ENCODE results near the gene TMEM141.

DNA sequence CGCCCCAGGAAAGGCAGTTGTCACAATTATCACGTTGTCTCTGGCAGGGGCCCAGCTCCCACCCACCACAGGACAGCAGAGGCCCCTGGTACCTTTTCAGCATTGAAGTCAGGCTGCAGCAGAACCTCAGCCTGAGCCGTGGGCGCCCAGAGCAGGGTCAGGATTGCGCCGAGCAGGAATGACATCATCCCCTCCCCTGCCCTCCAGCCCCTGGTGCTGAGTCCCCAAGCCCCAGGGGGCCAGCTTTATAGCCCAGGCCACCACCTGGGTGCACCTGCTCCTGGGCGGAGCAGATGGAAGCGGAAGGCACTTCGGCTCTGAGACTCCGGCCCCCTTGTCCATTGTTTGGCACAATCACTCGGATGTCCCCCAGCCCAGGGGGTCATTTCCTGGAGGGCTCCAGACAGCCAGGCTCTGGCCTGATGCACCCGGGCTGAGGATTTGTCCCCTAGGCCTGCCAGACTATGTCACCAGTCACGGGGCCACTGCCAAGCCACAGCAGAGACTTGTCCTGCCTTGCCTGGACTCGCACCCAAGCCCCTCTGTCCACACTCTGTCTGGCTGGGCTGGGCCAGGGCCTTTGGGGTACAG lies 26.7 kb upstream of the TMEM141 start, which contains the start of gene LCN15:
- TF ChIP-seq YY1 (IDR thresholded peaks at IDR 0.05; ENCODE audit: low read depth, low read length) (no peak), CHD2 (IDR thresholded peaks at IDR 0.05; ENCODE audit: borderline replicate concordance, low read depth, low read length) (no peak)
- TF ChIP-seq, protein P1, sequence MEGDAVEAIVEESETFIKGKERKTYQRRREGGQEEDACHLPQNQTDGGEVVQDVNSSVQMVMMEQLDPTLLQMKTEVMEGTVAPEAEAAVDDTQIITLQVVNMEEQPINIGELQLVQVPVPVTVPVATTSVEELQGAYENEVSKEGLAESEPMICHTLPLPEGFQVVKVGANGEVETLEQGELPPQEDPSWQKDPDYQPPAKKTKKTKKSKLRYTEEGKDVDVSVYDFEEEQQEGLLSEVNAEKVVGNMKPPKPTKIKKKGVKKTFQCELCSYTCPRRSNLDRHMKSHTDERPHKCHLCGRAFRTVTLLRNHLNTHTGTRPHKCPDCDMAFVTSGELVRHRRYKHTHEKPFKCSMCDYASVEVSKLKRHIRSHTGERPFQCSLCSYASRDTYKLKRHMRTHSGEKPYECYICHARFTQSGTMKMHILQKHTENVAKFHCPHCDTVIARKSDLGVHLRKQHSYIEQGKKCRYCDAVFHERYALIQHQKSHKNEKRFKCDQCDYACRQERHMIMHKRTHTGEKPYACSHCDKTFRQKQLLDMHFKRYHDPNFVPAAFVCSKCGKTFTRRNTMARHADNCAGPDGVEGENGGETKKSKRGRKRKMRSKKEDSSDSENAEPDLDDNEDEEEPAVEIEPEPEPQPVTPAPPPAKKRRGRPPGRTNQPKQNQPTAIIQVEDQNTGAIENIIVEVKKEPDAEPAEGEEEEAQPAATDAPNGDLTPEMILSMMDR (IDR thresholded peaks at IDR 0.05 in 2 of 3, conservative IDR thresholded peaks at IDR 0.05 in 1 of 3; ENCODE audit: control insufficient read depth in 2 of 3, extremely low read depth in 1 of 3, insufficient read depth in 1 of 3, low read depth in 3 of 3, low read length in 3 of 3): no peak
